IPS-18c (cell line): ENCODE measurements around the gene PRKCI.
"Not testable (repeated sequence)": the region's sequence is repeated elsewhere in the genome, so short reads cannot be mapped to it uniquely, and the experiment has no call there.

Experiments
- H3K4me3 ChIP-seq: 2 replicates; pipeline ENCODE4 v1.7.0; 2013; ENCODE audit warnings: low read depth, mild to moderate bottlenecking, low read length, moderate library complexity; ENCODE audit not compliant: insufficient read depth
- H3K9me3 ChIP-seq: one replicate; pipeline ENCODE4 v1.6.1; 2013; ENCODE audit warnings: mild to moderate bottlenecking, low read length, moderate library complexity; ENCODE audit not compliant: control insufficient read depth, insufficient read depth

Gene PRKCI

DNA sequence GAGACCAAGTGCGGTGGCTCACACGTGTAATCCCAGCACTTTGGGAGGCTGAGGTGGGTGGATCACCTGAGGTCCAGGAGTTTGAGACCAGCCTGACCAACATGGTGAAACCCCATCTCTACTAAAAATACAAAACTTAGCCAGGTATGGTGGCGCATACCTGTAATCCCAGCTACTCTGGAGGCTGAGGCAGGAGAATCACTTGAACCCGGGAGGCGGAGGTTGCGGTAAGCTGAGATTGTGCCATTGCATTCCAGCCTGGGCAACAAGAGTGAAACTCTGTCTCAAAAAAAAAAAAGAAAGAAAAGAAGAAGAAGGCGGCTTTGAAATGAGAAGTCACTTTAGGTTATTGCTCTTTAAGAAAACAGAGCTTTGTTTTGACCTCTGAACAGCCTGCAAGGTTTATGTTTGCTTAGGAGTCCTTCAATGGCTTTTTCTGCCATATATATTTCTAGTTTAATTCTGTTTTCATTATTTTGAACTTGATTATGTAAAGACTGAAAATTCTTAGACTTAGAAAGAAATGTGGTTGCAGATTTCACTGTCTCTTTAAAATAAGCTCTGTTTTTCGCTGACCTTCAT is 47.5 kb downstream of the PRKCI start:
- not testable (repeated sequence) for H3K4me3 ChIP-seq, H3K9me3 ChIP-seq

DNA sequence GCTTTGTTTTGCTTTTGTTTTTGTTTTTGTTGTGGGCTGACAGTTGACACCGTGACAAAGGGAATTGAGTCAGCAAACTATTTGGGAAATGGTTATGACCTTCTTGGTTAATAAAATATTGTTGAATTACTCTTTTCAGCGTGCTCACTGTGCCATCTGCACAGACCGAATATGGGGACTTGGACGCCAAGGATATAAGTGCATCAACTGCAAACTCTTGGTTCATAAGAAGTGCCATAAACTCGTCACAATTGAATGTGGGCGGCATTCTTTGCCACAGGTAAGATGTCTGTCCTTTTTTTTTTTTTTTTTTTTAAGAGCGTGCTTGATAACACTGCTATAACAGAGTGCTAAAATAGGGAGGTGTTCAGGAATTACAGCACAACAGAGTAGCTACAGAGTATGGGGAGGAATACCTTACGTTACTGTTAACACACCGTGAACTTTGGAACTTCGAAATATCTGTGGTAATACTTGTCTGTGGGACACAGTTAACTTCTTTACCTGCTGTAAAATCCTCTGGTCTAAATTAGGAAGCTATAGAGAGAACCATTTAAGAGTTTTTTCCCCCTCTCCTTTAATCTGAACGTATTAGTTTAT is 48.2 kb downstream of the PRKCI start:
- H3K4me3 ChIP-seq, result no peak overlapping the region
- H3K9me3 ChIP-seq, result no peaks in the 10 kb centered on the region

DNA sequence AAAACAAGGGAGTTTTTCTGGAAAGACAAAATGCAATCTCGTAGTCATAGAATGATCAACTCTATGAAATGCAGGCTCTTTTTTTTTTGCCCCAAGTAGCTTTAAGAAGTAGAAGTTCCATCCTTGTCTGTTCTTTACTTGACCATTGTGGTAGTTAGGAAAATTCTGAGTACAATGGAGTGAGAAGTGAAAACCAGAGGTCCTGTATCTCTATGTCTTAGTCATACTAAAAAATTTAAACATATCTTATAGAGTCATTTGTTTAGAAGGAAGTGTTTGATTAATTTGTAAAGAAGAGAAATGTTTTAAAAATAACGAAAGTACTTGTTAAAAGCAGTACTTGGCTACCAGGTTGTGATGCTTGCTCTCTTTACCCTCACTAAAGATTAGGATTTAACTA is 52.4 kb downstream of the PRKCI start:
- Histone ChIP-seq H3K4me3 (no peak overlapping the region), H3K9me3 (no peaks in the 10 kb centered on the region)

GRCh38 chr3:170275832-170276231 is 53.6 kb downstream of the PRKCI start:
- Histone ChIP-seq H3K9me3 (no peaks in the 10 kb centered on the region), H3K4me3 (no peak overlapping the region)

- H3K9me3 ChIP-seq, H3K4me3 ChIP-seq: not testable (repeated sequence)
Observed at GRCh38 chr3:170277311-170277710, 55.1 kb downstream of the PRKCI start.

DNA sequence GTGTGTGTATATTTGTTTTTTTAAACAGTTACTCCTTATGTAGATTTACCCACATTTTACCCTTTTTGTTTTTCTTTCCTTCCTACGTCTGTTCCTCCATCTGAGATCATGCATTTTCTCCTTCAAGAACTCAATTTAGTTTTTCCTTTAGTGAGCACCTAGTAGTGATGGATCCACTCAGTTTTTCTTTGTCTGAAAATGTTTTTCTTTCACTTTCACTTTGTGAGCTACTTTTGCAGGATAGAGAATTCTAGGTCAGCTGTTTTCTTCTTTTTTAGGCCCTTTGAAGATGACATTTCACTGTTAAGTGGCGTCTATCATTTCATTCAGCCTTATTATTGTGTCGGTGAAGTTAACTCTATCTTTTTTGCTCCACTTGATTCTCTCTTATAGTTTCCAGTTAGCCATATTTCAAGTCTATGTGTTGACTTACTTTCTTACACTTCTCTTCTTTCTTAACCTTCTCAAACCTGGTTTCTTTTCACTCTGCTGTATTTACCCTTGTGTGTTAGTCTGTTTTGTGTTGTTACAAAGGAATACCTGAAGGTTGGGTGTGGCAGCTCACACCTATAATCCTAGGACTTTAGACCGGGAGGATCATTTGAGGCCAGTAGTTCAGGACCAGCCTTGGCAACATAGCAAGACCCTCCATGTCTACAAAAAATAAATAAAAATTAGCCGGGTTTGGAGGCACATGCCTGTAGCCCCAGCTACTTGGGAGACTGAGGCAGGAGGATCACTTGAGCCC is 55.8 kb downstream of the PRKCI start:
- H3K4me3 ChIP-seq, result no peak overlapping the region

DNA sequence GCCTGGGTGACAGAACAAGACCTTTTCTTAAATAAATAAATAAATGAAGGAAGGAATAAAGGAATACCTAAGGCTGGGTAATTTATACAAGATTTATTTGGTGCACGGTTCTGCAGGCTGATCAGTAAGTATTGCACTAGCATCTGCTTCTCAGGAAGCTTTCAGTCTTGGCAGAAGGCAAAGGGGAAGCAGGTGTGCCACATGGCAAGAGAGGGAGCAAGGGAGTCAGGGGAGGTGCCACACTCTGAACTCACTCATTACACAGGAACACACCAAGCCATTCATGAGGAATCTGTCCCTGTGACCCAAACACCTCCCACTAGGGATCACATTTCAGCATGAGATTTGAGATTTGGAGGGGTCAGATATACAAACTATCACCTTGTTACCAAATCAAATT is 56.4 kb downstream of the PRKCI start:
- Histone ChIP-seq H3K9me3 (no peaks in the 10 kb centered on the region), H3K4me3 (no peak overlapping the region)

More for the DNA sequence above, 55.8 kb downstream of the PRKCI start:
- no peaks in the 10 kb centered on the region for H3K9me3 ChIP-seq

DNA sequence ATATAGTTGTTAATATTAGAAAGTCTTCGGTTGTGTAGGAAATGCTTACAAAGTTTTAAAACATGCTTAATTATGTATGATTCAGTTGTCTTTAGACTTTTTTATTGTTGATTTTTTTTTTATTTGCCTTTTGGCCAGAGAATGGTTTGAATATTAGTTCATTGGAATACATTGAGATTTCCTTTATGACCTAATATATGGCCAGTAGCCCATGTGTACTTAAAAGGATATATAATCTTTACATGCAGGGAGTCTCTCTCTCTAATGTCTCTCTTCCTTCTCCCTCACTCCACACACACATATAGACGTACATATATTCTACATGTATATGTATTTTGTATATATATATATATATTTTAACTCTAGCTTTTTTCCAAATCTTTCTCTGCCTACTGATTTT is 68.0 kb downstream of the PRKCI start:
- Histone ChIP-seq H3K4me3 (no peak overlapping the region), H3K9me3 (no peaks in the 10 kb centered on the region)

DNA sequence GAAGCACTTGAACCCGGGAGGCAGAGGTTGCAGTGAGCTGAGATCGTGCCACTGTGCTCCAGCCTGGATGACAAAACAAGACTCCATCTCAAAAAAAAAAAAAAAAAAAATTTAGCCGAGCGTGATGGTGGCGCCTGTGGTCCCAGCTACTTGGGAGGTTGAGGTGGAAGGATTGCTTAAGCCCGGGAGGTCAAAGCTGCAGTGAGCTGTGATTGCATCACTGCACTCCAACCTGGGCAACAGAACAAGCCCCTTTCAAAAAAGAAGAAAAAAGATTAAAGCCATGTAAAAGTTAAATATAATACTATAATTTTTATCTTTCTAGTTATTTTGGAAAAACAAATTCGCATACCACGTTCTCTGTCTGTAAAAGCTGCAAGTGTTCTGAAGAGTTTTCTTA is 73.4 kb downstream of the PRKCI start:
- H3K9me3 ChIP-seq, result no peaks in the 10 kb centered on the region
- no peak overlapping the region for H3K4me3 ChIP-seq

GRCh38 chr3:170296703-170297102 is 74.5 kb downstream of the PRKCI start:
- H3K9me3 ChIP-seq, result no peaks in the 10 kb centered on the region
- no peak overlapping the region for H3K4me3 ChIP-seq

- Histone ChIP-seq H3K9me3 (no peaks in the 10 kb centered on the region), H3K4me3 (no peak overlapping the region)
Observed at GRCh38 chr3:170301405-170301804, 79.2 kb downstream of the PRKCI start.

DNA sequence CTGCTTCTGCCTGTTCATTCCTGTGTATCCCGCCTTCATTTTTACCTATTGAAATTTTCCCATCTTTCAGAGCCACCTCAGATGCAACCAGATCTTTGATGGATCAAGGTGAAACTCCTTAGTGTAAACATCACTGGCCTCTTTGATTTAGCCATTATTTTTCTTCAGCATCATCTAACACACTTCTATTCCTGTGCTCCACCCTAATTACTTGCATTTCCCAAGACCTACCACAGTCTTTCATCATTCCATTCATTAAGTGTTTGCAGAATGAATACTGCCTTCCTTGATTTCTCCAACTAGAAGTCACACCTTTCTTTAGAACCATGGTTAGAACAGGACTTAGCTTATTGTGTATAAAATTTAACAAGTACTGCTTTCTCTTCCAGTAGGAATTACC is 79.8 kb downstream of the PRKCI start:
- H3K4me3 ChIP-seq, result no peak overlapping the region

DNA sequence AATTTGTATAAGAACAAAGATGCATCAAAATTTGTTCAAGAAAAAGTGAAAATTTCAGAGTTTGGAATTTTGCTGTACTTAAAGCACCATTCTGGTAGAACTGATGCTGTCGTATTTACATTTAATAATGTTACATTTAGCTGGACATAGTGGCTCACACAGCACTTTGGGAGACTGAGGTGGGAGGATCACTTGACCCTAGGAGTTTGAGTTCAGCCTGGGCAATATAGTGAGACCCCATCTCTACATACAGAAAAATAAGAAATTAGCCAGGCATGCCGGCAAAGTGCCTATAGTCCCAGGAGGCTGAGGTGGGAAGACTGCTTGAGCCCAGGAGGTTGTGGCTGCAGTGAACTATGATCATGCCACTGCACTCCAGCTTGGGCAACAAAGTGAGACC is 83.8 kb downstream of the PRKCI start:
- Histone ChIP-seq H3K9me3 (no peaks in the 10 kb centered on the region), H3K4me3 (no peak overlapping the region)

More for the DNA sequence above, 79.8 kb downstream of the PRKCI start:
- no peaks in the 10 kb centered on the region for H3K9me3 ChIP-seq

DNA sequence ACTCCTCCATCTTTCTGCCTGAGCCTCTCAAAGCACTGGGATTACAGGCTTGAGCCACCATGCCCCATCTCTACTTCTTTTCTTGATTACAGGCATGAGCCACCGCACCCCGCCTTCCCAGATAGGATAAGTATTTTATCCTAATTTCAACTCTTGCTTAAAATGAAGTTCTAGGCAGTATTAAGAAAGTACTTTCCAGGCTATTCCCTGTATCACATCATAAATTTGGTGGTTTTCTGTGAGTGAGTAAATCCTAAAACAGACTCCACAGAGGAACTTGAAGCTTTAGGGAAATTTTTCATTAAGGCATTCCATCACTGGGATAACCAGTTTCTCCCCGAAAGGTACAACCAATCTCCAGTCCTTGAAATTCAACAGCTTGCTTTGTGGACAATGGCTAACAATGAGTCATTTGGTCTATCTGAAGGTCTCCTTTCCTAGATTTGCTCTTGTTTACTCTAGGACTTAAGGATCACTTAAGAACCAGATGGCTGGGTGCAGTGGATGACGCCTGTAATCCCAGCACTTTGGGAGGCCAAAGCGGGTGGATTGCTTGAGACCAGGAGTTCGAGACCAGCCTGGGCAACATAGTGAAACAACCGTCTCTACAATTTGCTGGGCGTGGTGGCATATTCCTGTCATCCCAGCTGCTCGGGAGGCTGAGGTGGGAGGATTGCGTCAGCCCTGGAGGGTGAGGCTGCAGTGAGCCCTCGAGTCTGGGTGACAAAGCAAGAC is 85.6 kb downstream of the PRKCI start:
- no peaks in the 10 kb centered on the region for H3K9me3 ChIP-seq
- no peak overlapping the region for H3K4me3 ChIP-seq

DNA sequence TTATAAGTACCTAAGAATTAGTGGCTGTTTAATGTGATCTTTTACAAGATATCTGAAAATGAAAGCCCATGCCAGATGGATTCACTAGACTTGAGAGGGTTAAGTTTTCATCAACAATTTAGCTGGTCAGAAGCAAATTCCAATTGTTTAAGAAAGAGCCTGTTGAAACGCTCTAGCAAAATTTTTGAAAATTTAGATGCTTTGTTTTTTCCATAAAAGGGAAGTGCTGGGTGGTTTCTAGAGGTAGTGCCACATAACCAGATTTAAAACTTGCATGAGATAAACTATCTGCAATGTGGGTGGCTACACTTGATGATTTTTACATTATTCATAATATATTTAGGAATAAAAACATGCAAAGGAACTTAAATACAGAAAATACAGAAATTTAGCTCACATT is 86.8 kb downstream of the PRKCI start:
- H3K4me3 ChIP-seq, result no peak overlapping the region
- no peaks in the 10 kb centered on the region for H3K9me3 ChIP-seq

DNA sequence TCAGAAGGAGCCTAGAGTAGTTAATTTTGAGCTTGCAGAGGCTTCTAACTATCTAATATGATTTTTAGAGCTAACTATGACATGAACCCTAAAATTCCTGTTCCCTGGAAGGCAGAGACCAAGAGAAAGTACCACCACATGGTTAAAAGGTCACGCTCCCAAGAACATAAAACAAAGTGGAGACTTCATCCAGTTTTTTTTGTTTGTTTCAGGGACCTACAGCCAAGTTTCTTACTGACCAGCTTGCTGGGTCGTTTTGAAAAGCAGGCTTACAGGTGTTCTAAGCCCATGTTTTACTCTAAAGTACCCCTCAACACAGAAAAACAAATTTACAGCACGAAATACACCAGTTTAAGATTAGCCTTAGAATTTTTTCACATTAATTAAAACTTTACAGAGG is 95.7 kb downstream of the PRKCI start:
- peaks cover 2% of the 10 kb centered on the region for H3K9me3 ChIP-seq

GRCh38 chr3:170320461-170321121 is 98.4 kb downstream of the PRKCI start:
- Histone ChIP-seq H3K9me3 (peaks cover 5% of the 10 kb centered on the region), H3K4me3 (no peak overlapping the region)

More for the DNA sequence above, 95.7 kb downstream of the PRKCI start:
- no peak overlapping the region for H3K4me3 ChIP-seq
